Liver (tissue), 3 donors: ENCODE measurements around the gene CARHSP1.

ENCODE experiments used
- CTCF ChIP-seq: fragments of 150-350 bp; IDR thresholded peaks from 2 replicates; pipeline ENCODE4 v1.5.1; 2017; ENCODE audit warnings: improper control_type of control experiment, low read depth, low read length; ENCODE audit not compliant: missing input control
- FOXA2 ChIP-seq: IDR thresholded peaks from 2 replicates; pipeline ENCODE4 v1.6.1; 2016; ENCODE audit warnings: antibody characterized with exemption
- HNF4A ChIP-seq, 2 donors: conservative IDR thresholded peaks; 2 replicates each; pipeline ENCODE4 v1.6.1; 2016; ENCODE audit warnings: antibody characterized with exemption in 2 of 2, mild to moderate bottlenecking in 2 of 2
- RXRA ChIP-seq, 2 donors: IDR thresholded peaks; 2 replicates each; pipeline ENCODE4 v1.6.1; 2017 to 2018; ENCODE audit warnings: antibody characterized with exemption in 2 of 2, mild to moderate bottlenecking in 1 of 2
- donor health status: healthy.
- donor health status: healthy.

GRCh38 chr16:8898660-8899318, 30.0 kb upstream of the CARHSP1 start:
- TF ChIP-seq CTCF (no peak), FOXA2 (no peak), HNF4A (conservative IDR thresholded peaks at IDR 0.05) (no peak), RXRA (IDR thresholded peaks at IDR 0.05) (no peak)
